AG09319 (cell line): ENCODE measurements around the gene ANOS1.

Experiments
- DNase-seq: peaks from one replicate; pipeline ENCODE4 v3.0.0-alpha.2; 2010; ENCODE audit warnings: low read depth; ENCODE audit errors: extremely low read depth
- CTCF ChIP-seq: IDR thresholded peaks from 2 replicates; pipeline ENCODE4 v1.5.1; 2011; ENCODE audit warnings: low read depth, mild to moderate bottlenecking, inconsistent platforms, low read length, moderate library complexity

ANOS1 gene

GRCh38 chrX:8653956-8654355 is 78.0 kb downstream of the ANOS1 start:
- no peak for DNase-seq
- no peak for TF ChIP-seq CTCF

- TF ChIP-seq CTCF = no peak
- DNase-seq = no peak
These were observed 82.0 kb downstream of the ANOS1 start for GRCh38 chrX:8649969-8650368.

- DNase-seq = no peak
- TF ChIP-seq CTCF = no peak
These were observed 84.8 kb downstream of the ANOS1 start for GRCh38 chrX:8647176-8647575.

- no peak for TF ChIP-seq CTCF
- no peak for DNase-seq
These were observed 91.9 kb downstream of the ANOS1 start for GRCh38 chrX:8639949-8640475.

- DNase-seq = no peak
- no peak for TF ChIP-seq CTCF
These were observed 95.4 kb downstream of the ANOS1 start for GRCh38 chrX:8636497-8636896.

- no peak for TF ChIP-seq CTCF
- no peak for DNase-seq
These were observed 96.1 kb downstream of the ANOS1 start for GRCh38 chrX:8635812-8636211.

- TF ChIP-seq CTCF = no peak
These were observed 99.0 kb downstream of the ANOS1 start for GRCh38 chrX:8632924-8633323.

More at GRCh38 chrX:8632924-8633323, 99.0 kb downstream of the ANOS1 start:
- DNase-seq = no peak
